HuH-7 (cell line): ENCODE results near the gene ELP2.
"Not testable (repeated sequence)": the region's sequence is repeated elsewhere in the genome, so short reads cannot be mapped to it uniquely, and the experiment has no call there.

Source experiments
- DNase-seq: peaks from one replicate; pipeline ENCODE4 v3.0.0; 2011; ENCODE audit warnings: low spot score

Gene ELP2

GRCh38 chr18:36191286-36191685, 61.6 kb downstream of the ELP2 start:
- no peak for DNase-seq

GRCh38 chr18:36191711-36192110, 62.0 kb downstream of the ELP2 start:
- DNase-seq, result no peak

DNA sequence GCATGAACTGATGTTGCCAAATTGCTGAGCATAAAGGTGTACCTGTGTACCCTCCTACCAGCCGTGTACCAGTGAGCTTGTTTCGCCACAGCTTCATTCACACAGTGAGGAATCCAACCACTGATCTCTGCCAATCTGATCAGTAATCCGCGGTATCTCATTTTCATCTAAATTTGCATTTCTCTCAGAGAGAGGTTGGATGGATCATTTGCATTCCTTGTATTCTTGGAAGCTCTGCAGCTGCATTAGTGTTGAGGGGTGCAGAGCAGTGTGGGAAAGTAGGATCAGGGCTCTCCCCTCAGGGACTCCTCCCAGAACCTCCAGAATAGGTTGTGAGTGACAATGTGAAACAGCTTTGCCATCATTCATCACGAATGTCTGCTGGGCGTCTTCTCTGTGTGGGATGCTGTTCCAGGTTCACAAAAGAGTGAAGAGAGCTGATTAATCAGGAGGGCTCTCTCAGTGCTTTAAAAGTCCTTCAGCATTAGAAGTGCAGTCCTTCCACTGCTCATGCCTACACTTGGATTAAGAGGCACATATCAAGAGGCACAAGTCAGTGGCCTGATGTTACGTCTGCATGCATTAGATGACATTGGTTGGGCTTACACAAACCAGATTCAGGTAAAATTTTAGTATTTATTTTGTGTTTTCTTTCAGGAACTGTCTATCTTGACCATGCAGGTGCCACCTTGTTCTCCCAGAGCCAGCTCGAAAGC, 65.1 kb downstream of the ELP2 start:
- DNase-seq, result no peak

DNA sequence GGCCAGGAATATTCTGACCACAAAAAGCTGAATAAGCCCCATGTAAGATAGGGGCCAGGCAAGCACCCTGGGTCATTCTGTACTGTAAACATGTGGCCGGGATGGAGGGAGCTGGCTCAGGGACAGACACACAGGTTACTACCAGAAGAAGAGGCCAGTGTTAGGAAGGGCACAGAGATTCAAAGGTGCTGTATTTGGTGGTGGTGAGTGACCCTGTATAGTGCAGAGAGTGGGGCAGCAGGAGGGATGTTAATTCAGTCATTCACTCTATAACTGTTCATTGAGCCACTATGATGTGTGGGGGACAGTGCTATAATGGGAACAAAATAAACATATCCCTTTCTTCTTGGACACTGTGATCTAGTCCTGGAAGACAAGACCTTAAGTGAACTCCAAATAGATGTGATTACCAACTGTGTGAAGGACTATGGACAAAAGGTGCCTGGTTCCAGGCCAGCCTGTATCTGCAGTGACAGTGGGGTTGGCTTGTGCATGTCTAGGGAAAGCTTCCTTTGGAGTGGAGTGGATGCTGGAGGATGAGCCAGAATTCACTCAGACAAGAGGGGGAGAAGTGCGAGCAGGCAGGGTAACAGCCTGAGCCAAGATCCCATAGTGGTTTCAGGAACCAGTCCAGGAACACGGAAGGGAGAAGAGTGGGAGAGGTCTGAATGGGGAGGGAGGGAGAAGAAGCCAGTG, 65.9 kb downstream of the ELP2 start:
- no peak for DNase-seq

GRCh38 chr18:36196238-36196995, 66.7 kb downstream of the ELP2 start:
- no peak for DNase-seq

GRCh38 chr18:36197511-36198166, 67.9 kb downstream of the ELP2 start:
- no peak for DNase-seq

- no peak for DNase-seq
Observed at GRCh38 chr18:36199691-36200295, 70.1 kb downstream of the ELP2 start.

DNA sequence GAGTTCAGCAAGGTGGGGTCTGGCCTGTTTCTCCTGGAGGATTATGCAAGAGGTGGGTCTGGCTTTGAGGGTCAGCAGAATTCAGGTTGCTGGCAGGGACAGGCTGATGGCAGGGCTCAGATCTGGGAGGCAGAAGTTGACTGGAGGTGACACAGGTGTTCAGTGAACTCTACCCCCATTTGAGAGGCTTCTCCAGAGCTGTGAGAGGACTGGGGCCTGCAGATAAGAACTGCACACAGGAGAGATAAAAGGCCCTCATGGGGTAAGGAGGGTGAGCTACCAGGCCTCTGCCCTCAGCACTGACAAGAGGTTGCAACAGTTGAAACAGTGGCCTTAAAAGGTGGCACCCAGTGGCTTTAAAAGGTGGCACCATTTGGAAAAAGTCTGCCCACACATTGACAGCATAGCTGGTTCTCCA, 70.7 kb downstream of the ELP2 start:
- no peak for DNase-seq

- DNase-seq, result no peak
Observed at GRCh38 chr18:36201765-36202164, 72.1 kb downstream of the ELP2 start.

DNA sequence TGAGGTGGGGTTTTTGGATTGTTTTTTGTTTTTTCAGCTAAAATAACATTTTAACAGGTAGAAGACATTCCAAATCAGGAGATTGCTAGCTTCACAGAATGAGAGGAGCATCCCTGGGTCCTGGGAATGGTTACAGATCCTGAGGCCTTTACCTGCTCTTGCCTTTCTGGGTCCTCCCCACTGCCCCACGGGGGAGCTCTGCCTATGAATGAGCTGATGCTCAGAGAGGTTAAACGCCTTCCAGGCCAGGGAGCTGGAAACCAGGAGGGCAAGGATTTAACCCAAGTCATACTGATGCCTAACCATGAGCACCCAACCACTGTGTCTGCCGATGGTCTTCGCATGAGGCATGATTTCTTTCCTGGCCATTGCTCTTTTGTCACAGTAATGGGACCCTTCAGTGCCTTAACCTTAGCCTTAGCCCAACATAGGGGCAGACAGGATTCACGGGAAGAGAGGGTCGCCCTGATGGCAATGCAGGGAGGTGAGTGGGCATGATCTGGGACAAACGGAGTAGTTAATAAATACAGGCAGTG, 73.7 kb downstream of the ELP2 start:
- no peak for DNase-seq

DNA sequence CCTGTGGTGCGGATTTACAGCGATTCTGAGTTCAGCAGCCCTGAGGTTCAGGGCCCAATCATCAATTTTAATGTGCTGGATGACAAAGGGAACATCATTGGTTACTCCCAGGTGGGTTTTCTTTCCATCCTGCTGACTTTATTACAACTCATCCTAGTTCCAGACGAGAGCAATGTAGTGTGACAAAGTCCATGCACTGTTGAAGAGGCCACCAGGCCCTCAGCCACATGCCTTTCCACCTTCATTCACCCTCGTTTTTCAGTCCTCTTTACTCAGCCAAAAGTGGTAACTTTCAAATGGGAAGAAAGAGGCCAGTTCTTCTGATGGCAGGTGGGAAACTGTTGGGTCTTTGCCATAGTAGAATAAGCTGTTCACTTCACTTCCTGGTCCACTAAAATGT, 75.5 kb downstream of the ELP2 start:
- DNase-seq, result no peak

DNA sequence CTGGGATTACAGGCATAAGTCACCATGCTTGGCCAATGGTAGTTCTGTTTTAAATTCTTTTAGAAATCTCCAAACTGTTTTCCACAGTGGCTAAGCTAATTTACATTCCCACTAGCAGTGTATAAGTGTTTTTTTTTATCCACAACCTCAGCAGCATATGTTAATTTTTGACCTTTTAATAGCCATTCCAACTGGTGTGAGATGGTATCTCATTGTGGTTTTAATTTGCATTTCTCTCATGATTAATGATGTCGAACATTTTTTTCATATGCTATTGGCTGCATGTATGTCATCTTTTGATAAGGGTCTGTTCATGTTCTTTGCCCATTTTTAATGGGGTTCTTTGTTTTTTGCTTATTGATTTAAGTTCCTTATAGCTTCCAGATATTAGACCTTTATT, 77.6 kb downstream of the ELP2 start:
- no peak for DNase-seq

- not testable (repeated sequence) for DNase-seq
Observed at GRCh38 chr18:36207969-36208368, 78.3 kb downstream of the ELP2 start.

GRCh38 chr18:36211612-36212065, 81.9 kb downstream of the ELP2 start:
- DNase-seq, result no peak

- DNase-seq, result no peak
Observed at GRCh38 chr18:36212301-36213171, 82.8 kb downstream of the ELP2 start.

- no peak for DNase-seq
Observed at GRCh38 chr18:36214811-36215210, 85.1 kb downstream of the ELP2 start.

DNA sequence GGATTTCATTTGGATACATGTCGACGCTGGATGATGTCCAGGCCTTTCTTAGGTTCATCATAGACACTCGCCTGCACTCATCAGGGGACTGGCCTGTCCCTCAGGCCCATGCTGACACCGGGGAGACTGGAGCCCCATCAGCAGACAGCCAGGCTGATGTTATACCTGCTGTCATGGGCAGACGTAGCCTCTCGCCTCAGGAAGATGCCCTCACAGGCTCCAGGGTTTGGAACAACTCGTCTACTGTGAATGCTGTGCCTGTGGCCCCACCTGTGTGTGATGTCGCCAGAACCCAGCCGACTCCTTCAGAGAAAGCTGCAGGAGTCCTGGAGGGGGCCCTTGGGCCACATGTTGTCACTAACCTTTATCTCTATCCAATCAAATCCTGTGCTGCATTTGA, 85.9 kb downstream of the ELP2 start:
- no peak for DNase-seq

DNA sequence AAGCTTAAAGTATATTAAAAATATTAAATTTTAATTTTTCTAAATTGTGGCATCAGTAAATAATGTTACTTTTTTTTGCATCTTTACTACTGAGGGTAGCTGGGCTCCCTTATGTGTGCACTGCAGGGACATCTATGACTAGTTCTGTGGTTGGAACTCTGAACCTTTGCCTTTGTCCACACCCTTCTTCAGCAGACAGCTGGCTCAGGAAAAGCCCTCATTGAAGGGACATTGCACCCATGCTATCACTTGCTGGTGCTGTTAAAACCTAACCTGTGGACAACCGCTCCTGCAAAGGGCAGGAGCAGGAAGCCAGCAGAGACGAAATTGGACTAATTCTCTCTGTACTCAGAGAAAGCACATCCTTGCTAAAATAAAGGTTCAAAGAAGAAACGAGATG, 87.6 kb downstream of the ELP2 start:
- peak; percentile 10 for DNase-seq

- DNase-seq, result no peak
Observed at GRCh38 chr18:36229188-36229587, 99.5 kb downstream of the ELP2 start.
